ENCODE data around the gene TWIST2.

Gene TWIST2

GRCh38 chr2:238939521-238940403 lies 91.9 kb downstream of the TWIST2 start:
- DNase-seq (ENCODE audit: low read depth): no peak

GRCh38 chr2:238940806-238941205 lies 92.9 kb downstream of the TWIST2 start:
- no peak for DNase-seq (ENCODE audit: low read depth)

- DNase-seq (ENCODE audit: low read depth): no peak
Measured at GRCh38 chr2:238941262-238941792, 93.4 kb downstream of the TWIST2 start.

GRCh38 chr2:238942080-238942725 lies 94.3 kb downstream of the TWIST2 start:
- DNase-seq (ENCODE audit: low read depth): no peak

- no peak for DNase-seq (ENCODE audit: low read depth)
Measured at GRCh38 chr2:238942726-238943300, 94.9 kb downstream of the TWIST2 start.

- DNase-seq (ENCODE audit: low read depth): no peak
Measured at GRCh38 chr2:238943338-238944067, 95.6 kb downstream of the TWIST2 start.

- DNase-seq (ENCODE audit: low read depth): no peak
Measured at GRCh38 chr2:238945433-238946150, 97.7 kb downstream of the TWIST2 start.

- no peak for DNase-seq (ENCODE audit: low read depth)
Measured at GRCh38 chr2:238946318-238947242, 98.7 kb downstream of the TWIST2 start.

- DNase-seq (ENCODE audit: low read depth): no peak
Measured at GRCh38 chr2:238947243-238947760, 99.4 kb downstream of the TWIST2 start.

GRCh38 chr2:238947920-238948710 lies 100.2 kb downstream of the TWIST2 start:
- no peak for DNase-seq (ENCODE audit: low read depth)

- no peak for DNase-seq (ENCODE audit: low read depth)
Measured at GRCh38 chr2:238948765-238949641, 101.1 kb downstream of the TWIST2 start.

- no peak for DNase-seq (ENCODE audit: low read depth)
Measured at GRCh38 chr2:238949710-238950345, 101.9 kb downstream of the TWIST2 start.

GRCh38 chr2:238950551-238950950 lies 102.7 kb downstream of the TWIST2 start:
- DNase-seq (ENCODE audit: low read depth): no peak

GRCh38 chr2:238952261-238952919 lies 104.5 kb downstream of the TWIST2 start:
- DNase-seq (ENCODE audit: low read depth): no peak

GRCh38 chr2:238954841-238955591 lies 107.1 kb downstream of the TWIST2 start:
- no peak for DNase-seq (ENCODE audit: low read depth)

All from stimulated activated CD8-positive, alpha-beta memory T cell treated with anti-CD3 and anti-CD28 coated beads, Interleukin-12 subunit alpha, Interleukin-12 subunit beta, amount 100 ng/mL, for 1 hour (primary cell).